HPDE6-E6E7 (cell line): ENCODE data around the gene NOBOX.
A peak's percentile ranks its signal among the peaks of the same experiment; 100 is the strongest.
"Not testable (repeated sequence)": the region's sequence is repeated elsewhere in the genome, so short reads cannot be mapped to it uniquely, and the experiment has no call there.

ENCODE experiments used
- DNase-seq: peaks from one replicate; pipeline ENCODE4 v3.0.0; 2011; ENCODE audit warnings: missing footprints; ENCODE audit errors: extremely low spot score

Gene NOBOX

GRCh38 chr7:144403649-144404061 is at the start of gene NOBOX:
Gene NOBOX, minus strand, starts transcription at chr7:144403693.
- DNase-seq, result no peak

GRCh38 chr7:144452064-144452463 is 48.6 kb upstream of the NOBOX start:
- DNase-seq, result peak; percentile 5

GRCh38 chr7:144445590-144445989 is 42.1 kb upstream of the NOBOX start:
- DNase-seq, result no peak

- no peak for DNase-seq
Observed at GRCh38 chr7:144439717-144440205, 36.3 kb upstream of the NOBOX start.

- DNase-seq, result no peak
Observed at GRCh38 chr7:144438759-144439158, 35.3 kb upstream of the NOBOX start.

GRCh38 chr7:144437370-144438191 is 34.1 kb upstream of the NOBOX start:
- DNase-seq, result peak; percentile 31

GRCh38 chr7:144436500-144436899 is 33.0 kb upstream of the NOBOX start:
- no peak for DNase-seq

GRCh38 chr7:144428431-144428830 is 24.9 kb upstream of the NOBOX start:
- no peak for DNase-seq

- not testable (repeated sequence) for DNase-seq
Observed at GRCh38 chr7:144427539-144427938, 24.0 kb upstream of the NOBOX start.

GRCh38 chr7:144418931-144419330 is 15.4 kb upstream of the NOBOX start:
- not testable (repeated sequence) for DNase-seq

- peak; percentile 54 for DNase-seq
Observed at GRCh38 chr7:144416341-144416740, 12.8 kb upstream of the NOBOX start.

GRCh38 chr7:144415858-144416257 is 12.4 kb upstream of the NOBOX start:
- DNase-seq, result no peak

- no peak for DNase-seq
Observed at GRCh38 chr7:144414815-144415214, 11.3 kb upstream of the NOBOX start.

GRCh38 chr7:144410441-144410840 is 6.9 kb upstream of the NOBOX start:
- DNase-seq, result no peak

GRCh38 chr7:144408121-144408520 is 4.6 kb upstream of the NOBOX start:
- no peak for DNase-seq

- peak; percentile 74 for DNase-seq
Observed at GRCh38 chr7:144407266-144407931, 3.9 kb upstream of the NOBOX start.

GRCh38 chr7:144404946-144405345 is 1.5 kb upstream of the NOBOX start:
- no peak for DNase-seq

- DNase-seq, result no peak
Observed at GRCh38 chr7:144403102-144403501, 391 bp downstream of the NOBOX start.

- no peak for DNase-seq
Observed at GRCh38 chr7:144401490-144401889, 2.0 kb downstream of the NOBOX start.

GRCh38 chr7:144399946-144400345 is 3.5 kb downstream of the NOBOX start:
- no peak for DNase-seq

- no peak for DNase-seq
Observed at GRCh38 chr7:144398911-144399310, 4.6 kb downstream of the NOBOX start.

GRCh38 chr7:144398291-144398690 is 5.2 kb downstream of the NOBOX start:
- no peak for DNase-seq

- no peak for DNase-seq
Observed at GRCh38 chr7:144397086-144397485, 6.4 kb downstream of the NOBOX start.
